ENCODE results near the gene LAPTM5. TPM values are rescaled to one million over a fixed set of nuclear protein-coding genes. Genes with fewer than 3 reads are reported as not detected.
"Not testable (repeated sequence)": the region's sequence is repeated elsewhere in the genome, so short reads cannot be mapped to it uniquely, and the experiment has no call there.

Gene LAPTM5
- total and polyA plus RNA-seq, 4 experiments from 2014 or later, result 563 to 851 (median 598) TPM

DNA sequence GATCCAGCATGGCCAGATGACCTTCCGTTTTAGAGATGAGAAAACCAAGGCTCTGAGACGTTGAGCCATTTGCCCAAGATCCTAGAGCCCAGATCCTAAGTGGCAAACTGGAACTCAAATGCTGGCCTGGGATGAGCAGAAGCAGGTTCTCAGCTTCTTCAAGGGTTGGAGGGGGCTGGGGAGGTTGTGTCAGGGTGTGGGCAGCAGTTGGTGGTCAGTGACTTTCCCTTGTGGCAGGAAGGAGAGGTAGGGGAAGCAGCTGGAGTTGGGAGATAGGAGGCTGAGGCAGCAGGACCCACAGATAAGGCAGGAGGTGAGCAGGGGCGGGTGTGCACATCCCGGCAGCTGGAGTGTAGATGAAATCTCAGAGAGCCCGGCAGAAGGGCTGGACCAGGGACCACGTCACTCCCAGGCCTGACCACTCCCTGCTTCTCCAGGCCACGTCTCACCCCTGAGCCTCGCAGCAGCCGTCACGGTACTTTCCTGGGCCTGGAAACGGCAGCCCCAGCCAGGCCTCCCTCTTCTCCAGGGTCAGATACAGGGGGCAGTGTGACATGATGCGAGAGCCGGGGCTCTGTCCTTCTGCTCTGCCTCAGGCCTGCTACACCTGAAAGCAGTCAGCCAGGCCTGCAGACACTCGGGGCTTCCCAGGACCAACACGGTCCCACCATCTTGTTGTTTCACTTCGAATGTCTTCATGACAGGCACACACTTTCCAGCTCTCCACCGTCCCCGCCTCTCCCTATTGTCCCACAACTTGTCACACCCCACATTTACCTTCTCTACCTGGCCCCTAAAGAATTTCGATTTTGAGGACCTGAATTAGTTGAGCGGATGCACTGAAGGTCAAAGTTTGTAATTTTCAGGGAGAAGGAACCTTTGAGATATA lies 11.5 kb upstream of the LAPTM5 start:
- Mint-ChIP-seq H3K36me3 (no peaks in the 10 kb centered on the region), H3K27me3 (no peaks in the 10 kb centered on the region), H3K4me1 (peaks cover 6 to 21% (median 16%) of the 10 kb centered on the region in 4 donors), H3K27ac (peak overlapping the region in 1 of 7 donors; percentile 23), H3K4me3 (no peak overlapping the region), H3K9me3 (no peaks in the 10 kb centered on the region)
- intact Hi-C loops (cut with micrococcal nuclease), result no loop called here
- Histone ChIP-seq H3K4me1 (ENCODE audit: insufficient read depth, low read length) (peaks cover 16% of the 10 kb centered on the region), H3K27ac (ENCODE audit: low read depth, low read length) (no peak overlapping the region), H3K27me3 (ENCODE audit: insufficient read depth, low read length) (no peaks in the 10 kb centered on the region), H3K4me3 (ENCODE audit: low read length in 2 of 2) (no peak overlapping the region), H3K36me3 (ENCODE audit: insufficient read depth, low read length) (no peaks in the 10 kb centered on the region), H3K9me3 (ENCODE audit: control insufficient read depth in 1 of 2, low read length in 2 of 2) (no peaks in the 10 kb centered on the region)
- ChIA-PET CTCF (ENCODE audit: partially characterized antibody) (interaction anchor here (0.8 to 2.3 kb wide), 4 partner anchors 11 to 48 kb away, joined by 3 to 6 read pairs (median 4); no protein-coding TSS in a partner anchor), POLR2A (ENCODE audit: partially characterized antibody) (interaction anchor here (1.1 to 3.8 kb wide), 2 partner anchors 12 to 26 kb away, joined by 4 to 17 read pairs; partner anchors contain the start of gene LAPTM5)
- no peak for DNase-seq

DNA sequence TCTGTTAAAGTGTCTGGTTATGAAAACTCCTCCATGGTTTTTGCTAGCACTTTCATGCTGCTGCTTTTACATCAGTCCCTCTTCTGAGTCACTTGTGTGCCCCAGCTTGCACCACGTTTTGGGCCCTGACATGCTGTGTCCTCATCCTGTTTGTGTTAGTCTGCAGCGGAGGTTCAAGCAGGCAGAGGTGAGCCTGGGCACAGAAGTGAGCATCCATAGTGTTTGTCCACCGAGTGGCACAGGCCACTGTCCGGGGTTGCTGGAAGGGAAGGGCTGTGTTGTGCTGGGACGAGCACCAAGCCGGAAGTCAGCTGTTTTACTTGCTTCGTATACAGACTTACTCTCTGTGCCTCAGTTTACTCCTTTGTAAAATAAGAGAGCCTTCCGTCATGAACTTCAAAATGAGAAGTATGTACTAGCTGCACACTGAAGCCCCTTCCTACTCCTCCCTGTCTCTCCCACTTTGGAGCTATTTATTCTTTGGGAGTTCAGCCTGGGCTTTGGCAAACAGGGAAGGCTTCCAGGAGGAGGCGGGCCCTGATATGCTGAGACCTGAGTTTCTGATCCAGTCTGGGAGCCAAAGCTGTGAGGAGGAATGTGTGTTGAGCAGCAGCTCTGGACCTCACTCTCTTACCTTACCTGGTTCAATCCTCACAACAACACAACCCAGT lies 10.7 kb upstream of the LAPTM5 start:
- no peak overlapping the region for H3K27ac ChIP-seq (ENCODE audit: low read depth, low read length)
- H3K36me3 ChIP-seq (ENCODE audit: insufficient read depth, low read length), result no peaks in the 10 kb centered on the region
- no peaks in the 10 kb centered on the region for H3K9me3 Mint-ChIP-seq
- no peaks in the 10 kb centered on the region for H3K27me3 Mint-ChIP-seq
- H3K27me3 ChIP-seq (ENCODE audit: insufficient read depth, low read length), result no peaks in the 10 kb centered on the region
- no peak for DNase-seq
- ChIA-PET POLR2A (ENCODE audit: partially characterized antibody) (interaction anchor here (1.1 to 3.8 kb wide), 2 partner anchors 11 to 25 kb away, joined by 4 to 17 read pairs; partner anchors contain the start of gene LAPTM5), CTCF (ENCODE audit: partially characterized antibody) (interaction anchor here (0.8 to 2.3 kb wide), 5 partner anchors 12 to 50 kb away, joined by 3 to 6 read pairs (median 3); no protein-coding TSS in a partner anchor)
- H3K36me3 Mint-ChIP-seq, result no peaks in the 10 kb centered on the region
- intact Hi-C loops (cut with micrococcal nuclease), result no loop called here
- no peaks in the 10 kb centered on the region for H3K9me3 ChIP-seq (ENCODE audit: control insufficient read depth in 1 of 2, low read length in 2 of 2)
- H3K4me3 Mint-ChIP-seq, result no peak overlapping the region
- H3K4me1 Mint-ChIP-seq, result peaks cover 7 to 26% (median 19%) of the 10 kb centered on the region in 4 donors
- H3K4me1 ChIP-seq (ENCODE audit: insufficient read depth, low read length), result peaks cover 17% of the 10 kb centered on the region
- H3K27ac Mint-ChIP-seq, result peak overlapping the region in 1 of 7 donors; percentile 11
- H3K4me3 ChIP-seq (ENCODE audit: low read length in 2 of 2), result no peak overlapping the region

DNA sequence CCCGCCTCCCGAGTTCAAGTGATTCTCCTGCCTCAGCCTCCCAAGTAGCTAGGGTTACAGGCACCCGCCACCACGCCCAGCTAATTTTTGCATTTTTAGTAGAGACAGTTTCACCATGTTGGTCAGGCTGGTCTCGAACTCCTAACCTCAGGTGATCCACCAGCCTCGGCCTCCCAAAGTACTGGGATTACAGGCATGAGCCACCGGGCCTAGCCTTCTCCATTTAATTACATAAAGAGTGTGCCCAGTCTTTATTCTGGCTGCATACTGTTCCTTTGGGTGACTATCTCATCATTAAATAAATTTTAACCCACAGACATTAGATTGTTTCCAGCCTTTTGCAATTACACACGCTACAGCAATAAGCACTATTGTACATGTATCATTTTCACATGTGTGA lies 9.4 kb upstream of the LAPTM5 start:
- H3K27me3 ChIP-seq (ENCODE audit: insufficient read depth, low read length); H3K9me3 ChIP-seq (ENCODE audit: control insufficient read depth in 1 of 2, low read length in 2 of 2); H3K27me3 Mint-ChIP-seq; DNase-seq; intact Hi-C loops (cut with micrococcal nuclease); H3K9me3 Mint-ChIP-seq; H3K4me3 ChIP-seq (ENCODE audit: low read length in 2 of 2); H3K27ac ChIP-seq (ENCODE audit: low read depth, low read length); H3K36me3 Mint-ChIP-seq; H3K36me3 ChIP-seq (ENCODE audit: insufficient read depth, low read length); H3K4me3 Mint-ChIP-seq: not testable (repeated sequence)
- H3K4me1 ChIP-seq (ENCODE audit: insufficient read depth, low read length), result peaks cover 30% of the 10 kb centered on the region
- ChIA-PET CTCF (ENCODE audit: partially characterized antibody) (interaction anchor here (1.4 to 2.3 kb wide), 2 partner anchors 13 to 48 kb away, joined by 3 to 4 read pairs; no protein-coding TSS in a partner anchor), POLR2A (ENCODE audit: partially characterized antibody) (interaction anchor here (3.8 to 22.1 kb wide), 2 partner anchors 10 to 33 kb away, joined by 17 to 1160 read pairs; partner anchors contain the start of genes LAPTM5 and MATN1)
- Mint-ChIP-seq H3K4me1 (peaks cover 15 to 40% (median 28%) of the 10 kb centered on the region in 4 donors), H3K27ac (peak overlapping the region in 2 of 7 donors; percentile 41 to 50)

DNA sequence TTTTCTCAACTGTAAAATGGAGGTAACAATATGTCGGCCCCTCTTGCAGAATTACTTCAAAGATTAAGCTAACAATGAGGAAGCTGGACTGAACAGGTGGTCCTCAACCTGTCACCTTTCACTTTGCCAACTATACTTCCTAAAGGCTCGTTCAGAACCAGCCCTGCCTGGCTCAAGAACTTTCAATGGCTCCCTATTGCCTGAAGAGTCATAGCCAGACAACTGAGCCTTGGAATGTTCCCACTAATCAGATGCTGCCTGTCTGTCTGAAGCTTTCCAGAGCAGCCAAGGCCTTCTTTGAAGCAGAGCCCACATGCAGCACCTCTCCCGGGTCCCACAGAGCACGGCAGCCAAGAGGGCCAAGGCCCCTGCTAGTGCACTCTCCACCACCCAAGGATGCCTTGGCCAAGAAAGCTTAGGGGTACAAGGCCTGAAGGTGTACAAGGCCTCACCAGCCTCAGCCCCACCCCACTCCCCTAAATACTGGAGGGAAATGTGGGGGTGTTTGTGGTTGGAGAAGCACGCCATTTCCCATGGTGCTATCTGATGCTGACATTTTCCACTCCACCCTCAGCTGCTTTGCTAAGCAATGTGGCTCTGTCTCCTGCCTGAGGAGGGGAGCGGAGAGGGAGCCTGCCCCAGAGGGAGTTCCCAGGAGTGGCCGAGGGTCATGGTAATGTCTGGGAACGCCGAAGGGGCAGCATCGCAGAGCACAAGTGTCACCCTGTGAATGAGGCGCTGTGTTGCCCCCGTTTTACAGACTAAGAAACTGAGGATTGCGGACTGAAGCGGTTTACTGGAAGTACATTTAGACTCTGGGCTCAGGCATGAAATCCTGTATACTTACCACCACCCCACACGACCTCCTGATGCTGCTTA lies 8.2 kb upstream of the LAPTM5 start:
- H3K4me1 ChIP-seq (ENCODE audit: insufficient read depth, low read length), result peaks cover 41% of the 10 kb centered on the region
- H3K27me3 Mint-ChIP-seq, result no peaks in the 10 kb centered on the region
- no peaks in the 10 kb centered on the region for H3K36me3 Mint-ChIP-seq
- CTCF ChIA-PET (ENCODE audit: partially characterized antibody), result interaction anchor here (1.0 to 1.3 kb wide), 2 partner anchors 13 to 14 kb away, joined by 3 to 7 read pairs; no protein-coding TSS in a partner anchor
- H3K4me1 Mint-ChIP-seq, result peaks cover 23 to 51% (median 37%) of the 10 kb centered on the region in 4 donors
- no peak overlapping the region for H3K27ac ChIP-seq (ENCODE audit: low read depth, low read length)
- H3K36me3 ChIP-seq (ENCODE audit: insufficient read depth, low read length), result no peaks in the 10 kb centered on the region
- peak in 1 of 5 donors; percentile 25 for DNase-seq
- H3K4me3 Mint-ChIP-seq, result peak overlapping the region in 1 of 8 donors; percentile 7
- H3K9me3 Mint-ChIP-seq, result no peaks in the 10 kb centered on the region
- H3K9me3 ChIP-seq (ENCODE audit: control insufficient read depth in 1 of 2, low read length in 2 of 2), result no peaks in the 10 kb centered on the region
- intact Hi-C loops (cut with micrococcal nuclease), result no loop called here
- H3K27ac Mint-ChIP-seq, result peak overlapping the region; percentile 63 to 88 (median 84)
- POLR2A ChIA-PET (ENCODE audit: partially characterized antibody), result interaction anchor here (3.8 to 22.1 kb wide), 2 partner anchors 9 to 32 kb away, joined by 17 to 1160 read pairs; partner anchors contain the start of genes LAPTM5 and MATN1
- no peaks in the 10 kb centered on the region for H3K27me3 ChIP-seq (ENCODE audit: insufficient read depth, low read length)
- no peak overlapping the region for H3K4me3 ChIP-seq (ENCODE audit: low read length in 2 of 2)

DNA sequence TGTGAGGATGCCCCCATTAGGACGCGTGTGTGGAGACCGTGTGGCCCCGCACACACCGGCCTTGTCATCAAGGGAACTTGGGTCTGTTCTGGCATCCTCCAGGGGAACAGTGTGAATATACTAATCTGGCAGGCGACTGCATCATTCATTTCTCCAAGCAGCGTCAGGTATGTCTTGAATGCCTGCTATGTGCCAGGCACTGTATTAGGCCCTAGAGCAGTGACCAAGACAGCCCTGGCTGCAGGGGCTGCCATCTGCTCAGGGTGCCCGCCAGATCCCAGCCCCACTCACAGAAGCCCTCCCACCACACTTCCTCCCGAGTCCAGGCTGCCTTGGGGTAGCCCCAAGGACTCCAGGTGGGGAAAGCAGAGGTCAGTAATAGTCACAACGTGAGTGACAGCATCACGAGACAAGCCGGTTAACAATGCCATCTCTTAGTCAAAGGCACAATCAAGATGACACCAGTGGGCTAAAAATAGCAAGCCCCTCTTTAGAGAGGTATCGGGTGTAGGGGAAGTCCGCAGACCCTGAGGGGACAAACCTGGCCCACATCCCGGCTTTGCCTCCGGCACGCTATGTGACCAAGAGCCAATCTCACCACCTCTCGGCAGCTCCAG lies 7.5 kb upstream of the LAPTM5 start:
- DNase-seq, result no peak
- ChIA-PET POLR2A (ENCODE audit: partially characterized antibody) (interaction anchor here (3.8 to 22.1 kb wide), 2 partner anchors 8 to 31 kb away, joined by 17 to 1160 read pairs; partner anchors contain the start of genes LAPTM5 and MATN1), CTCF (ENCODE audit: partially characterized antibody) (interaction anchor here (1.0 to 1.3 kb wide), 2 partner anchors 14 to 15 kb away, joined by 3 to 7 read pairs; no protein-coding TSS in a partner anchor)
- peaks cover 49% of the 10 kb centered on the region for H3K4me1 ChIP-seq (ENCODE audit: insufficient read depth, low read length)
- no peaks in the 10 kb centered on the region for H3K27me3 ChIP-seq (ENCODE audit: insufficient read depth, low read length)
- H3K27ac Mint-ChIP-seq, result peak overlapping the region in 2 of 7 donors; percentile 41 to 63
- no peaks in the 10 kb centered on the region for H3K9me3 ChIP-seq (ENCODE audit: control insufficient read depth in 1 of 2, low read length in 2 of 2)
- no peaks in the 10 kb centered on the region for H3K27me3 Mint-ChIP-seq
- H3K4me3 ChIP-seq (ENCODE audit: low read length in 2 of 2), result no peak overlapping the region
- intact Hi-C loops (cut with micrococcal nuclease), result no loop called here
- H3K27ac ChIP-seq (ENCODE audit: low read depth, low read length), result no peak overlapping the region
- no peaks in the 10 kb centered on the region for H3K36me3 Mint-ChIP-seq
- peak overlapping the region in 1 of 8 donors; percentile 35 for H3K4me3 Mint-ChIP-seq
- no peaks in the 10 kb centered on the region for H3K9me3 Mint-ChIP-seq
- no peaks in the 10 kb centered on the region for H3K36me3 ChIP-seq (ENCODE audit: insufficient read depth, low read length)
- H3K4me1 Mint-ChIP-seq, result peaks cover 30 to 59% (median 43%) of the 10 kb centered on the region in 4 donors

DNA sequence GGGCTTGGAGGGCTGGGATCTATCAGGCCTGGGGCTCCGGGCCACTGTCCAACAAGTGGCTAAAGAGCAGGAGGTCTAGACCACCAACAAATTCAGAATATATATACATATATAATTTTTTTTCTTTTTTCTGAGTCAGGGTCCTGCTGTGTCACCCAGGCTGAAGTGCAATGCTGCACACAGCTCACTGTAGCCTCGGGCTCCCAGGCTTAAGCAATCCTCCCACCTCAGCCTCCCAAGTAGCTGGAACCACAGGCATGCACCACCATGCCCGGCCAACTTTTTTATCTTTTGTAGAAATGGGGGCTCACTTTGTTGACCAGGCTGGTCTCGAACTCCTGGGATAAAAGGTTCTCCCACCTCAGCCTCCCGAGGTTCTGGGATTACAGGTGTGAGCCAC lies 6.8 kb upstream of the LAPTM5 start:
- Histone ChIP-seq H3K4me1 (ENCODE audit: insufficient read depth, low read length) (peaks cover 55% of the 10 kb centered on the region), H3K36me3 (ENCODE audit: insufficient read depth, low read length) (no peaks in the 10 kb centered on the region), H3K9me3 (ENCODE audit: control insufficient read depth in 1 of 2, low read length in 2 of 2) (no peaks in the 10 kb centered on the region), H3K4me3 (ENCODE audit: low read length in 2 of 2) (no peak overlapping the region), H3K27me3 (ENCODE audit: insufficient read depth, low read length) (no peaks in the 10 kb centered on the region), H3K27ac (ENCODE audit: low read depth, low read length) (no peak overlapping the region)
- CTCF ChIA-PET (ENCODE audit: partially characterized antibody), result no interaction called here
- H3K9me3 Mint-ChIP-seq, result no peaks in the 10 kb centered on the region
- H3K36me3 Mint-ChIP-seq, result no peaks in the 10 kb centered on the region
- intact Hi-C loops (cut with micrococcal nuclease), result no loop called here
- POLR2A ChIA-PET (ENCODE audit: partially characterized antibody), result interaction anchor here (22.1 kb wide), 1 partner anchor 30 kb away, joined by 1160 read pairs; the partner anchor contains the start of gene MATN1
- no peak overlapping the region for H3K4me3 Mint-ChIP-seq
- H3K4me1 Mint-ChIP-seq, result peaks cover 35 to 65% (median 50%) of the 10 kb centered on the region in 4 donors
- H3K27ac Mint-ChIP-seq, result peak overlapping the region in 3 of 7 donors; percentile 27 to 57 (median 41)
- DNase-seq, result peak in 1 of 5 donors; percentile 26
- no peaks in the 10 kb centered on the region for H3K27me3 Mint-ChIP-seq

Data from CD4-positive, alpha-beta memory T cell (primary cell).